Ascending aorta (tissue), 2 donors: ENCODE measurements around the gene EGFR. TPM values are rescaled to one million over a fixed set of nuclear protein-coding genes. Genes with fewer than 3 reads are reported as not detected.

ENCODE experiments used
- DNase-seq, 2 donors: peaks; one replicate each; pipeline ENCODE4 v3.0.0-alpha.2; 2019; ENCODE audit warnings: low spot score in 2 of 2
- H3K27ac ChIP-seq, 2 donors: fragments of 200-600 bp; sonication (generic); one replicate each; pipeline ENCODE4 v1.5.1; 2016 to 2017; ENCODE audit warnings: mild to moderate bottlenecking in 1 of 2
- H3K27me3 ChIP-seq: fragments of 200-600 bp; sonication (generic); one replicate; pipeline ENCODE4 v1.5.1; 2017
- H3K36me3 ChIP-seq, 2 donors: fragments of 200-600 bp; sonication (generic); one replicate each; pipeline ENCODE4 v1.5.1; 2016
- H3K4me1 ChIP-seq, 2 donors: fragments of 200-600 bp; sonication (generic); one replicate each; pipeline ENCODE4 v1.5.1; 2016 to 2017; ENCODE audit warnings: mild to moderate bottlenecking in 1 of 2
- H3K4me3 ChIP-seq, 2 donors: fragments of 200-600 bp; sonication (generic); one replicate each; pipeline ENCODE4 v1.5.1; 2016 to 2017; ENCODE audit warnings: mild to moderate bottlenecking in 1 of 2
- H3K9me3 ChIP-seq, 2 donors: fragments of 200-600 bp; sonication (generic); one replicate each; pipeline ENCODE4 v1.5.1; 2016
- CTCF ChIP-seq, 3 experiments: fragments of 200-600 bp in 2 of 3; fragments of 450-650 bp in 1 of 3; sonication (generic) in 2 of 3; IDR thresholded peaks; one replicate each; pipeline ENCODE4 v1.5.1; 2016 to 2019; ENCODE audit warnings: antibody characterized with exemption in 3 of 3, mild to moderate bottlenecking in 1 of 3, moderate library complexity in 1 of 3
- intact Hi-C: fragments of 100-400 bp; cut with DNase I; formaldehyde crosslinking; loops from one replicate; pipeline ENCODE4 v1.15.1; 2023
- total RNA-seq: library from RNA; depleted of rRNA; stranded (reverse); fragments of >200 nt; gene quantifications from one replicate; pipeline ENCODE4 v1.1.0, GENCODE V29; 2016

EGFR gene
- 33.8 TPM for total RNA-seq

- intact Hi-C loops: loop anchor here (2.0 to 5.0 kb wide), 6 partner anchors 38 to 261 kb away; partner anchors contain the start of gene SEC61G
- no peaks in the 10 kb centered on the region for H3K36me3 ChIP-seq
- peak; percentile 29 to 91 for DNase-seq
- peak within 1 kb of the TSS; percentile 97 to 98 for H3K27ac ChIP-seq
- H3K27me3 ChIP-seq: no peaks in the 10 kb centered on the region
- peak within 1 kb of the TSS; percentile 88 to 98 for H3K4me3 ChIP-seq
- peaks cover 4 to 38% of the 10 kb centered on the region in 2 donors for H3K4me1 ChIP-seq
- H3K9me3 ChIP-seq: no peaks in the 10 kb centered on the region
- no peak for TF ChIP-seq CTCF (IDR thresholded peaks at IDR 0.05)
These were observed at the start of gene EGFR for GRCh38 chr7:55018361-55019190. Gene EGFR (plus strand): TSS chr7:55019017. CDS start chr7:55019278, 261 bp downstream.

- H3K36me3 ChIP-seq: no peaks in the 10 kb centered on the region
- no peak for TF ChIP-seq CTCF (IDR thresholded peaks at IDR 0.05)
These were observed 49.4 kb upstream of the EGFR start for GRCh38 chr7:54969208-54969967.

GRCh38 chr7:54972733-54973294 is 46.0 kb upstream of the EGFR start:
- intact Hi-C loops: no loop called here
- no peak for TF ChIP-seq CTCF (IDR thresholded peaks at IDR 0.05)

More at GRCh38 chr7:54969208-54969967, 49.4 kb upstream of the EGFR start:
- Histone ChIP-seq H3K27ac (no peak overlapping the region), H3K4me3 (no peak overlapping the region), H3K27me3 (no peaks in the 10 kb centered on the region), H3K4me1 (no peaks in the 10 kb centered on the region), H3K9me3 (peaks cover 0 to 4% of the 10 kb centered on the region in 2 donors)
- intact Hi-C loops: no loop called here
- DNase-seq: no peak

GRCh38 chr7:54978364-54979116 is 40.3 kb upstream of the EGFR start:
- H3K27me3 ChIP-seq: no peaks in the 10 kb centered on the region
- no peaks in the 10 kb centered on the region for H3K9me3 ChIP-seq
- TF ChIP-seq CTCF (IDR thresholded peaks at IDR 0.05): no peak
- no peaks in the 10 kb centered on the region for H3K4me1 ChIP-seq
- no peak overlapping the region for H3K4me3 ChIP-seq
- no peak overlapping the region for H3K27ac ChIP-seq
- intact Hi-C loops: no loop called here
- DNase-seq: no peak
- H3K36me3 ChIP-seq: no peaks in the 10 kb centered on the region

More at GRCh38 chr7:54972733-54973294, 46.0 kb upstream of the EGFR start:
- Histone ChIP-seq H3K4me1 (no peaks in the 10 kb centered on the region), H3K4me3 (no peak overlapping the region), H3K36me3 (no peaks in the 10 kb centered on the region), H3K9me3 (peaks cover 0 to 4% of the 10 kb centered on the region in 2 donors), H3K27me3 (no peaks in the 10 kb centered on the region), H3K27ac (no peak overlapping the region)
- no peak for DNase-seq

- Histone ChIP-seq H3K27ac (no peak overlapping the region), H3K27me3 (no peaks in the 10 kb centered on the region), H3K9me3 (no peaks in the 10 kb centered on the region), H3K4me3 (no peak overlapping the region), H3K36me3 (no peaks in the 10 kb centered on the region), H3K4me1 (no peaks in the 10 kb centered on the region)
- intact Hi-C loops: no loop called here
- TF ChIP-seq CTCF (IDR thresholded peaks at IDR 0.05): no peak
- DNase-seq: no peak
These were observed 38.3 kb upstream of the EGFR start for GRCh38 chr7:54980521-54980920.
